ENCODE results near the gene SCUBE1.

Gene SCUBE1

DNA sequence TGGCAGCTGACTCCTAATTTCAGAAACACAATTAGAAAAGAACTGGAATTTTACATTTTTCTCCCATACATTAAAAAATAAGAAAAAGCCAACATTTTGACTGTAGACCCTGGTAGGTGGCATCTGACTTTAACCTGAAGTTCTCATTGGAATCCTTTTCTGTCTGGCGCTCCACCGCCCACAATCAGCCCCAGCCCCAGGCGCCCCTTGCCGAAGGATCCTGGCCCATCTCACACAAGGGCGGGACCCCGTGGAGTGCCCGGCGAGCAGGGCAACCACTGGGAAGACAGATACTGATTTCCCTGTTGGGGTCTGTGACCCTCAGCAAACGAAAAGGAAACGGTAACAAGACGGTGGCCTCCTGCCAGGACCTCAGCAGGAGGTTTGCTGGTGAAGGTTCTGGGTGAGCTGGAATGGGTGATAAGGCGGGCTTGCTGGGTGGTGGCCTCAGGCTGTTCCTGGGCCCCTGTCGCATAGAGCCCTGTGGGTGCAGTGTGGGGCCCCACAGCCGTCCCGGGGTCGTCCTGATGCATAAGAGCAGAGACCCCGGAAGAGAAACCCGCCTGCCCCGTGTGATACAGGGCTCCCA, 176.1 kb downstream of the SCUBE1 start:
- in situ Hi-C loops (cut with HindIII; ENCODE audit: low sequenced_read_pairs), result no loop called here
- DNase-seq (ENCODE audit: low read depth, low spot score), result no peak
- TF ChIP-seq, protein P1, sequence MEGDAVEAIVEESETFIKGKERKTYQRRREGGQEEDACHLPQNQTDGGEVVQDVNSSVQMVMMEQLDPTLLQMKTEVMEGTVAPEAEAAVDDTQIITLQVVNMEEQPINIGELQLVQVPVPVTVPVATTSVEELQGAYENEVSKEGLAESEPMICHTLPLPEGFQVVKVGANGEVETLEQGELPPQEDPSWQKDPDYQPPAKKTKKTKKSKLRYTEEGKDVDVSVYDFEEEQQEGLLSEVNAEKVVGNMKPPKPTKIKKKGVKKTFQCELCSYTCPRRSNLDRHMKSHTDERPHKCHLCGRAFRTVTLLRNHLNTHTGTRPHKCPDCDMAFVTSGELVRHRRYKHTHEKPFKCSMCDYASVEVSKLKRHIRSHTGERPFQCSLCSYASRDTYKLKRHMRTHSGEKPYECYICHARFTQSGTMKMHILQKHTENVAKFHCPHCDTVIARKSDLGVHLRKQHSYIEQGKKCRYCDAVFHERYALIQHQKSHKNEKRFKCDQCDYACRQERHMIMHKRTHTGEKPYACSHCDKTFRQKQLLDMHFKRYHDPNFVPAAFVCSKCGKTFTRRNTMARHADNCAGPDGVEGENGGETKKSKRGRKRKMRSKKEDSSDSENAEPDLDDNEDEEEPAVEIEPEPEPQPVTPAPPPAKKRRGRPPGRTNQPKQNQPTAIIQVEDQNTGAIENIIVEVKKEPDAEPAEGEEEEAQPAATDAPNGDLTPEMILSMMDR (IDR thresholded peaks at IDR 0.05; ENCODE audit: low read depth, low read length), result no peak
- H3K4me3 ChIP-seq (ENCODE audit: low read depth, low read length), result no peak overlapping the region

DNA sequence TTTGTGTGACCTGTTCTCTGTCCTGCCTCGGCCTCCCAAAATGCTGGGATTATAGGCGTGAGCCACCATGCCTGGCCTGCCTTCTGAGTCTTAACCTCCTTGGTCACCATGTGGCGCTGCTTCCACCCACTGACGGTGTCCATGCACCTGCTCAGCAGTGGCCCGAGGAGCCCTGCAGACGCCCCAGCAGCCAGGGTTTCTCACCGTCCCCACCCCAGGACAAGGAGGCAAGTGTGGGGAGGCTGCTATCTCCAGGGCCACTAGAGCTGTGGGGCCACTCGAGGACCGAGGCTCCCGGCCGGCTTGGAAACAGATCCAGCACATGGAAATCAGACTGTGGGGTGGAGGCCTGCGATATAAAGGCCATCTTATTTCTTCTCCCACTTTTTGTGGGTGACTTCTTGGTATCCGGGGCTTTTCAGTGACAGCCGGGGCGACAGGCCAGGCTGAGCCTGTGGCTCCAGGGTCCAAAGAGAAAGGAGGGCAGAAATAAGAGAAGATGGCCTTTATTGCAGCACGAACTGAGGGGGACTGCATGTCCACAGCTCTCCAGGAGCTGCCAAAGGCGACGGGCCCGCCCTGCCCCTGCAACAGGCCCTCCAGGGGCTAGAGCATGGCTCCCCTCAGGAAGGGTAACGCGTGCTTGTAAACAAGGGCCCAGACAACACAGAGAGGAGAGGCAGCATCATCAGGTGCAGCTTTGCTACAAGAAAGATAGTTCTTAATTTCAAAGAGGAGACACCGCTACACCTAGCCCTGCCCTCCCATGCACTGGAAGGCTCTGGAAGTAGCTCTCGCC, 176.8 kb downstream of the SCUBE1 start:
- DNase-seq (ENCODE audit: low read depth, low spot score), result no peak
- no peak overlapping the region for H3K4me3 ChIP-seq (ENCODE audit: low read depth, low read length)
- in situ Hi-C loops (cut with HindIII; ENCODE audit: low sequenced_read_pairs), result no loop called here
- TF ChIP-seq, protein P1 (IDR thresholded peaks at IDR 0.05; ENCODE audit: low read depth, low read length), result no peak

DNA sequence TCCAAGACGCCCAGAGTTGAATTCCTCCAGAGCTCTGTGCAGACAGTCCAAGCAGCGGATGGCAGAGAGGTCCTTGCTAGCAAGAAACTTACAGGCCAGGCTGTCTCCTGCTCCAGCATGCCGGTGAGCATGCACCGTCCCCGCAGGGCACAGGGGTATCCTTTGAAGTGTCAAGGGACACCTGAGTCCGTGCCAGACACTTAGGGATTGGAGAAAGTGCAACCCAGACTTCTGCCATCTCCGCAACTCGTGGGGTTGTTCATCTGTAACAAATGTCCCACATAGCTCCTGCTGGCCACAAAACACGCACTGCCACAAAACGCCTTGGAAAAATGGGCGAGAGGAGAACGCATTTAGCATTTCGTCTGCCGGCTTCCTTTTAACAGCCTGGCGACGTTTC, 178.5 kb downstream of the SCUBE1 start:
- no peak for DNase-seq (ENCODE audit: low read depth, low spot score)
- in situ Hi-C loops (cut with HindIII; ENCODE audit: low sequenced_read_pairs), result no loop called here
- H3K4me3 ChIP-seq (ENCODE audit: low read depth, low read length), result no peak overlapping the region
- TF ChIP-seq, protein P1 (IDR thresholded peaks at IDR 0.05; ENCODE audit: low read depth, low read length), result no peak

DNA sequence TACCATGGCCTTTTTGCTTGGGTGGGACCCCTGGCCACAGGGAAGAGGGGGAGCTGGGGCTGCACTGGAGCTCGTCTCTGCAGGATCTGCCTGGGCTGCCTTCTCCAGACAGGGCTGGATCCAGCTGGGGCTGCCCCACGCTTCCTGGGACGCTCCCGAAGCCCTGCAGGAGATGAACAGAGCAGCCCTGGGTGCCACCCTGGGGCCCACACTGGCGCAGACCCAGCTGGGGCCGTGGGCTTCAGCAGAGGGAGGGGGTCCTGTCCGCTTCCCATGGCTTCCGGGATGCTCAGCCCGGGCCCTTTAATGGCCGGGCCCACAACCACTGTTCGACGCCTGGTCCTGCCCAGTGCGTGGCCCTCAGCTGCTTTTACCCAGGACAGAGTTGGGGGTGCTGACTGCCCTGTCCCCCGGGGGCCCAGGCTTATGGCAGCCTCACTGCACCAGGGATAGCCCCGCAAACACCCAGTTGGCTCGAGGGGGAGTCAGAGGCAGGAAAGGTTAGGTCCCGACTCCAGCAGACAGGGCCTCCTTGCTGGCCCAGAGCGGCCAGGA, 179.9 kb downstream of the SCUBE1 start:
- in situ Hi-C loops (cut with HindIII; ENCODE audit: low sequenced_read_pairs), result no loop called here
- DNase-seq (ENCODE audit: low read depth, low spot score), result no peak
- no peak overlapping the region for H3K4me3 ChIP-seq (ENCODE audit: low read depth, low read length)
- TF ChIP-seq, protein P1 (IDR thresholded peaks at IDR 0.05; ENCODE audit: low read depth, low read length), result no peak

DNA sequence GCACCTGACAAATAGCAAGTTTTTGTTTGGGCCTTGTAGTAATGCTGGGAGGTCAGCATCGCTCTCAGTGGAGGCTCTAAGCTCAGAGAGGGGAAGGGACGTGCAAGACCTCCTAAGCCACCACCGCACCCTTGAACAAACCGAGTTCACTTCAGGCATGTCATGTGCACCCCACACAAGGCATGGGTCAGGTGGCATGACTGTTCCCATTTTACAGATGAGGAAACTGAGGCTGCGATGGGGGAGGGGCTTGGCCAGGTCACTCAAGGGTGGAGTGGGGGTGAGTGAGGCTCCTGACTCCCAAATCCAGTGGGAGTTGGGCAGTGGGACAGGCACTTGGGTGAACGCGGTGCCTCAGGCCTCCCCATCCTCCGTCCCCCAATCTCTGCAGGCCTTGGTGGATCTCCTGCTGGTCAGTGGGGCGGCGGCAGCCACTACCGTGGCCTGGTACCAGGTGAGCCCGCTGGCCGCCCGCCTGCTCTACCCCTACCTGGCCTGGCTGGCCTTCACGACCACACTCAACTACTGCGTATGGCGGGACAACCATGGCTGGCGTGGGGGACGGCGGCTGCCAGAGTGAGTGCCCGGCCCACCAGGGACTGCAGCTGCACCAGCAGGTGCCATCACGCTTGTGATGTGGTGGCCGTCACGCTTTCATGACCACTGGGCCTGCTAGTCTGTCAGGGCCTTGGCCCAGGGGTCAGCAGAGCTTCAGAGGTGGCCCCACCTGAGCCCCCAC, 180.6 kb downstream of the SCUBE1 start:
- no peak for DNase-seq (ENCODE audit: low read depth, low spot score)
- in situ Hi-C loops (cut with HindIII; ENCODE audit: low sequenced_read_pairs), result no loop called here

More for the DNA sequence above, 180.6 kb downstream of the SCUBE1 start:
- no peak overlapping the region for H3K4me3 ChIP-seq (ENCODE audit: low read depth, low read length)
- TF ChIP-seq, protein P1 (IDR thresholded peaks at IDR 0.05; ENCODE audit: low read depth, low read length), result no peak
